ENCODE data around the gene COG1.

GRCh38 chr17:73224237-73224636, 31.4 kb downstream of the COG1 start:
- TF ChIP-seq POLR2A (IDR thresholded peaks at IDR 0.05) (no peak), CTCF (IDR thresholded peaks at IDR 0.05) (no peak)
